Sigmoid colon (tissue), 7 donors: ENCODE data around the gene CLSTN2. TPM values are rescaled to one million over a fixed set of nuclear protein-coding genes. Genes with fewer than 3 reads are reported as not detected.

ENCODE experiments used
- DNase-seq: peaks from one replicate; pipeline ENCODE4 v3.0.0-alpha.2; 2019
- H3K27ac ChIP-seq, 4 donors: fragments of 200-600 bp; sonication (generic); one replicate each; pipeline ENCODE4 v1.5.1; 2016 to 2019; ENCODE audit warnings: mild to moderate bottlenecking in 1 of 4
- H3K27me3 ChIP-seq, 3 donors: fragments of 200-600 bp; sonication (generic); one replicate each; pipeline ENCODE4 v1.5.1; 2019; ENCODE audit warnings: mild to moderate bottlenecking in 1 of 3
- H3K36me3 ChIP-seq, 4 donors: fragments of 200-600 bp; sonication (generic); one replicate each; pipeline ENCODE4 v1.5.1; 2016 to 2019
- H3K4me1 ChIP-seq, 4 donors: fragments of 200-600 bp; sonication (generic); one replicate each; pipeline ENCODE4 v1.5.1; 2017 to 2019
- H3K4me3 ChIP-seq, 4 donors: fragments of 200-600 bp; sonication (generic); one replicate each; pipeline ENCODE4 v1.5.1; 2017 to 2019; ENCODE audit warnings: mild to moderate bottlenecking in 2 of 4, moderate library complexity in 1 of 4
- H3K9me3 ChIP-seq, 4 donors: fragments of 200-600 bp in 3 of 4; sonication (generic) in 3 of 4; one replicate each; pipeline versions ENCODE4 v1.5.1 to v1.6.1; 2013 to 2019
- EP300 ChIP-seq, 4 donors: sonication (generic); formaldehyde crosslinking; IDR thresholded peaks; one replicate each; pipeline ENCODE4 v1.6.1; 2017; ENCODE audit warnings: antibody characterized with exemption in 4 of 4
- POLR2A ChIP-seq, 2 donors: fragments of 450-650 bp; IDR thresholded peaks; one replicate each; pipeline ENCODE4 v1.6.1; 2016; ENCODE audit warnings: antibody characterized with exemption in 2 of 2, mild to moderate bottlenecking in 2 of 2, moderate library complexity in 2 of 2
- POLR2AphosphoS5 ChIP-seq, 4 donors: sonication (generic); formaldehyde crosslinking; IDR thresholded peaks; one replicate each; pipeline ENCODE4 v1.6.1; 2017; ENCODE audit warnings: antibody characterized with exemption in 4 of 4
- WGBS, 2 donors: extraction: QIAGEN DNeasy Blood & Tissue Kit; methylation state at CpG; one replicate each; pipeline ENCODE4 v1.1.7; 2013; 5-methylcytosine and 5-hydroxymethylcytosine counted together
- intact Hi-C: fragments of 100-400 bp; cut with DNase I; formaldehyde crosslinking; loops from one replicate; pipeline ENCODE4 v1.15.1; 2023
- polyA plus RNA-seq, 3 donors: library from polyadenylated mRNA; stranded (reverse); fragments of 200-250 nt; gene quantifications; one replicate each; pipeline ENCODE4 v1.2.3, GENCODE V29; 2013
- total RNA-seq, 4 donors: library from RNA; depleted of rRNA; stranded (reverse); fragments of >200 nt; gene quantifications; one replicate each; pipeline ENCODE4 v1.1.0, GENCODE V29; 2016
- TF ChIP-seq, protein P1 (sequence below), 4 experiments: fragments of 450-650 bp in 3 of 4; fragments of 200-600 bp in 1 of 4; IDR thresholded peaks; one replicate each; pipeline ENCODE4 v1.5.1; 2016 to 2019; ENCODE audit warnings: antibody characterized with exemption in 4 of 4, mild to moderate bottlenecking in 3 of 4, moderate library complexity in 2 of 4
- donor health status: healthy with polysubstance abuse.
- donor health status: Bipolar disorder and iron deficiency.
- donor health status: healthy.

The CLSTN2 gene
- total and polyA plus RNA-seq, 7 donors, result 0.23 to 8.3 (median 2.7) TPM

- Histone ChIP-seq H3K4me1 (no peaks in the 10 kb centered on the region), H3K27me3 (no peaks in the 10 kb centered on the region), H3K27ac (no peak overlapping the region), H3K4me3 (no peak overlapping the region), H3K9me3 (no peaks in the 10 kb centered on the region), H3K36me3 (no peaks in the 10 kb centered on the region)
- DNase-seq, result no peak
- WGBS, 2 donors, result 92 to 97% methylated on average over 1 of the region's 1 CpG
- TF ChIP-seq POLR2A (IDR thresholded peaks at IDR 0.05) (no peak), POLR2AphosphoS5 (IDR thresholded peaks at IDR 0.05) (no peak), EP300 (IDR thresholded peaks at IDR 0.05) (no peak)
- TF ChIP-seq, protein P1, sequence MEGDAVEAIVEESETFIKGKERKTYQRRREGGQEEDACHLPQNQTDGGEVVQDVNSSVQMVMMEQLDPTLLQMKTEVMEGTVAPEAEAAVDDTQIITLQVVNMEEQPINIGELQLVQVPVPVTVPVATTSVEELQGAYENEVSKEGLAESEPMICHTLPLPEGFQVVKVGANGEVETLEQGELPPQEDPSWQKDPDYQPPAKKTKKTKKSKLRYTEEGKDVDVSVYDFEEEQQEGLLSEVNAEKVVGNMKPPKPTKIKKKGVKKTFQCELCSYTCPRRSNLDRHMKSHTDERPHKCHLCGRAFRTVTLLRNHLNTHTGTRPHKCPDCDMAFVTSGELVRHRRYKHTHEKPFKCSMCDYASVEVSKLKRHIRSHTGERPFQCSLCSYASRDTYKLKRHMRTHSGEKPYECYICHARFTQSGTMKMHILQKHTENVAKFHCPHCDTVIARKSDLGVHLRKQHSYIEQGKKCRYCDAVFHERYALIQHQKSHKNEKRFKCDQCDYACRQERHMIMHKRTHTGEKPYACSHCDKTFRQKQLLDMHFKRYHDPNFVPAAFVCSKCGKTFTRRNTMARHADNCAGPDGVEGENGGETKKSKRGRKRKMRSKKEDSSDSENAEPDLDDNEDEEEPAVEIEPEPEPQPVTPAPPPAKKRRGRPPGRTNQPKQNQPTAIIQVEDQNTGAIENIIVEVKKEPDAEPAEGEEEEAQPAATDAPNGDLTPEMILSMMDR (IDR thresholded peaks at IDR 0.05), result no peak
- intact Hi-C loops, result no loop called here
Observed at GRCh38 chr3:140243575-140243974, 308.6 kb downstream of the CLSTN2 start.

DNA sequence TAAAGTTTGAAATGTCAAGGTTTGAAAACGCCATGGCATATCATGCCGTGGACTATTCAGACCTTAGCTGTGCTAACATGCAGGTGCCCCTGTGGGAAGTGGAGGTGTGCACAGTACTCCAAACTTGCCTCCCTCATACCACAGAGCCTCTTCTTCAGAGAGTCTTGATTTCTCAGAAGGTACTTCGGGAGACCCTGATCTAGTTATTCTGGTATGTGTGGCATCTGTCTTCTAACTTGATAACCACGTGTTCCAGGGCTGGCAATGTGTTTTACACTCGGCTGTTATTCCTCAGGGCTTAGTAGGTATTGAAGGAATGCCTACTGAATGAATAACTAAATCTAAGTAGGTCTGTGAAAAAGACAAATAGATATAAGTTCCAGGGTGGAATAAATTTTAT lies 309.9 kb downstream of the CLSTN2 start:
- intact Hi-C loops, result no loop called here
- TF ChIP-seq POLR2A (IDR thresholded peaks at IDR 0.05), result no peak
- no peak for TF ChIP-seq EP300 (IDR thresholded peaks at IDR 0.05)
- TF ChIP-seq, protein P1 (IDR thresholded peaks at IDR 0.05), result no peak
- TF ChIP-seq POLR2AphosphoS5 (IDR thresholded peaks at IDR 0.05), result no peak

DNA sequence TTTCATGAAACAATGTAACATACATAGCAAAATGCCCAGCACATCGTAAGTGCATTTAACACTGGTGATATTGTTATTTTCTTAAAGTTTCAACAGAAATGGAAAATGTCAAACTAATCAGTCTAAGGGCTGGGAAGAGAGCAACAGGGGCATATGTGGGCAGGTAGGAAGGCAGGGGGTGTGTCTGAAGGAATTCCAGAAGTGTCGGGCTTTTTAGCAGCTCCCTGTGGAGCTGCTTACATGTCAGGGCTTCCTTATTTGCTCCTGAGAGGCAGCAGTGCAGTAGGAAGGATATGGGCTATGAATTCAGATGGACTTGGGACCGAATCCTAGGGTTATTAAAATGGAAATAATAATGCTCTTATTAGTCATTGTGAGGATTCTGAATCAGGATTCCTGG lies 311.6 kb downstream of the CLSTN2 start:
- TF ChIP-seq POLR2A (IDR thresholded peaks at IDR 0.05) (no peak), POLR2AphosphoS5 (IDR thresholded peaks at IDR 0.05) (no peak), EP300 (IDR thresholded peaks at IDR 0.05) (no peak)
- TF ChIP-seq, protein P1 (IDR thresholded peaks at IDR 0.05), result no peak
- intact Hi-C loops, result no loop called here
- no peak overlapping the region for H3K27ac ChIP-seq

More for the DNA sequence above, 309.9 kb downstream of the CLSTN2 start:
- H3K27me3 ChIP-seq, result no peaks in the 10 kb centered on the region
- no peaks in the 10 kb centered on the region for H3K4me1 ChIP-seq
- WGBS, 2 donors, result 72 to 84% methylated on average over 5 of the region's 5 CpGs
- no peak overlapping the region for H3K4me3 ChIP-seq
- no peak for DNase-seq
- H3K27ac ChIP-seq, result no peak overlapping the region
- no peaks in the 10 kb centered on the region for H3K36me3 ChIP-seq
- H3K9me3 ChIP-seq, result no peaks in the 10 kb centered on the region

GRCh38 chr3:140247775-140248174 lies 312.8 kb downstream of the CLSTN2 start:
- no peak for DNase-seq
- no peaks in the 10 kb centered on the region for H3K36me3 ChIP-seq
- no peaks in the 10 kb centered on the region for H3K4me1 ChIP-seq
- H3K9me3 ChIP-seq, result no peaks in the 10 kb centered on the region
- H3K27me3 ChIP-seq, result no peaks in the 10 kb centered on the region
- no peak overlapping the region for H3K4me3 ChIP-seq
- TF ChIP-seq, protein P1 (IDR thresholded peaks at IDR 0.05), result no peak
- TF ChIP-seq POLR2AphosphoS5 (IDR thresholded peaks at IDR 0.05), result no peak
- TF ChIP-seq EP300 (IDR thresholded peaks at IDR 0.05), result no peak
- TF ChIP-seq POLR2A (IDR thresholded peaks at IDR 0.05), result no peak
- H3K27ac ChIP-seq, result no peak overlapping the region
- intact Hi-C loops, result no loop called here

More for the DNA sequence above, 311.6 kb downstream of the CLSTN2 start:
- no peak overlapping the region for H3K4me3 ChIP-seq
- no peaks in the 10 kb centered on the region for H3K27me3 ChIP-seq
- H3K4me1 ChIP-seq, result no peaks in the 10 kb centered on the region
- no peaks in the 10 kb centered on the region for H3K9me3 ChIP-seq
- no peak for DNase-seq
- WGBS, 2 donors, result 56% methylated on average over 3 of the region's 3 CpGs
- H3K36me3 ChIP-seq, result no peaks in the 10 kb centered on the region

GRCh38 chr3:140249188-140249587 lies 314.2 kb downstream of the CLSTN2 start:
- no peaks in the 10 kb centered on the region for H3K4me1 ChIP-seq
- no peaks in the 10 kb centered on the region for H3K9me3 ChIP-seq
- H3K4me3 ChIP-seq, result no peak overlapping the region
- H3K27me3 ChIP-seq, result no peaks in the 10 kb centered on the region
- DNase-seq, result no peak
- intact Hi-C loops, result no loop called here
- no peak for TF ChIP-seq POLR2A (IDR thresholded peaks at IDR 0.05)
- no peak for TF ChIP-seq EP300 (IDR thresholded peaks at IDR 0.05)
- TF ChIP-seq, protein P1 (IDR thresholded peaks at IDR 0.05), result no peak
- TF ChIP-seq POLR2AphosphoS5 (IDR thresholded peaks at IDR 0.05), result no peak
- H3K36me3 ChIP-seq, result no peaks in the 10 kb centered on the region
- H3K27ac ChIP-seq, result no peak overlapping the region
- 94 to 95% methylated on average over 3 of the region's 3 CpGs for WGBS, 2 donors
